Neural cell (in vitro differentiated cells): ENCODE measurements around the gene C2orf49. TPM values are rescaled to one million over a fixed set of nuclear protein-coding genes. Genes with fewer than 3 reads are reported as not detected.

Source experiments
- H2AFZ ChIP-seq: fragments of 200-600, 300-800 bp; sonication (generic), shearing (Covaris generic); 2 replicates; pipeline ENCODE4 v1.6.0; 2014; ENCODE audit warnings: low read depth, mild to moderate bottlenecking, antibody characterized with exemption, low read length, moderate library complexity
- H3F3A ChIP-seq: fragments of 200-600 bp; shearing (Covaris generic); 2 replicates; pipeline ENCODE4 v1.6.1; 2016; ENCODE audit warnings: mild to moderate bottlenecking, moderate library complexity, mixed read lengths, antibody characterized with exemption, low read length; ENCODE audit not compliant: insufficient read depth, poor library complexity, severe bottlenecking
- H3K27ac ChIP-seq: fragments of 200-600, 300-800 bp; sonication (generic), shearing (Covaris generic); 2 replicates; pipeline ENCODE4 v1.5.1; 2014; ENCODE audit warnings: mild to moderate bottlenecking, low read length, moderate library complexity
- H3K27me3 ChIP-seq: fragments of 300-800, 200-600 bp; sonication (generic), shearing (Covaris generic); 2 replicates; pipeline ENCODE4 v1.6.0; 2014; ENCODE audit warnings: mild to moderate bottlenecking, low read depth, low read length, moderate library complexity; ENCODE audit not compliant: insufficient read depth
- H3K36me3 ChIP-seq: fragments of 300-800, 200-600 bp; sonication (generic), shearing (Covaris generic); 2 replicates; pipeline ENCODE4 v1.5.1; 2014; ENCODE audit warnings: mild to moderate bottlenecking, antibody characterized with exemption, low read length, moderate library complexity; ENCODE audit not compliant: insufficient read depth
- H3K4me2 ChIP-seq: fragments of 300-800, 200-600 bp; sonication (generic), shearing (Covaris generic); 2 replicates; pipeline ENCODE4 v1.6.0; 2014; ENCODE audit warnings: mild to moderate bottlenecking, low read length
- H3K4me3 ChIP-seq: fragments of 300-800, 200-600 bp; sonication (generic), shearing (Covaris generic); 2 replicates; pipeline ENCODE4 v1.5.1; 2014; ENCODE audit warnings: mild to moderate bottlenecking, low read length, moderate library complexity
- H3K79me2 ChIP-seq: fragments of 200-600 bp; shearing (Covaris generic); replicated peaks from 2 replicates; pipeline ENCODE4 v1.6.0; 2014; ENCODE audit warnings: mild to moderate bottlenecking, low read length, moderate library complexity; ENCODE audit not compliant: insufficient read depth
- H3K9ac ChIP-seq: fragments of 300-800, 200-600 bp; sonication (generic), shearing (Covaris generic); 2 replicates; pipeline ENCODE4 v1.6.1; 2016; ENCODE audit warnings: mild to moderate bottlenecking, low read length, mixed read lengths
- H3K9me2 ChIP-seq: fragments of 200-600 bp; shearing (Covaris generic); 2 replicates; pipeline ENCODE4 v1.6.1; 2016; ENCODE audit warnings: mild to moderate bottlenecking, low read length, mixed read lengths; ENCODE audit not compliant: insufficient read depth
- H3K9me3 ChIP-seq: fragments of 200-600, 300-800 bp; sonication (generic), shearing (Covaris generic); 2 replicates; pipeline ENCODE4 v1.6.1; 2016; ENCODE audit warnings: mild to moderate bottlenecking, mixed run types, low read length, moderate library complexity, mixed read lengths
- H4K20me1 ChIP-seq: fragments of 200-600 bp; shearing (Covaris generic); 2 replicates; pipeline ENCODE4 v1.6.1; 2016; ENCODE audit warnings: mild to moderate bottlenecking, mixed run types; ENCODE audit not compliant: insufficient read depth
- CTCF ChIP-seq: fragments of 450-650 bp; IDR thresholded peaks from 2 replicates; pipeline ENCODE4 v1.5.1; 2014; ENCODE audit warnings: antibody characterized with exemption, mild to moderate bottlenecking, moderate library complexity; ENCODE audit not compliant: poor library complexity, severe bottlenecking
- EP300 ChIP-seq: fragments of 450-650 bp; conservative IDR thresholded peaks from 2 replicates; pipeline ENCODE4 v1.6.1; 2014; ENCODE audit warnings: antibody characterized with exemption, mild to moderate bottlenecking, moderate library complexity; ENCODE audit not compliant: poor library complexity, severe bottlenecking
- EZH2 ChIP-seq: fragments of 200-600, 300-800 bp; shearing (Covaris generic), sonication (generic); IDR thresholded peaks from 2 replicates; pipeline ENCODE4 v1.6.1; 2014; ENCODE audit warnings: antibody characterized with exemption, low read length, borderline replicate concordance, mild to moderate bottlenecking; ENCODE audit not compliant: insufficient read depth, poor library complexity, severe bottlenecking
- MXI1 ChIP-seq: fragments of 450-650 bp; conservative IDR thresholded peaks from 2 replicates; pipeline ENCODE4 v1.6.1; 2014; ENCODE audit warnings: antibody characterized with exemption, mild to moderate bottlenecking; ENCODE audit not compliant: poor library complexity, severe bottlenecking
- POLR2AphosphoS5 ChIP-seq: IDR thresholded peaks from 2 replicates; pipeline ENCODE4 v1.6.1; 2012
- RAD21 ChIP-seq: fragments of 450-650 bp; conservative IDR thresholded peaks from 2 replicates; pipeline ENCODE4 v1.6.1; 2014; ENCODE audit warnings: antibody characterized with exemption, mild to moderate bottlenecking, moderate library complexity
- REST ChIP-seq: IDR thresholded peaks from 2 replicates; pipeline ENCODE4 v1.6.1; 2012; ENCODE audit warnings: borderline replicate concordance
- SMC3 ChIP-seq: fragments of 450-650 bp; conservative IDR thresholded peaks from 2 replicates; pipeline ENCODE4 v1.6.1; 2014; ENCODE audit warnings: antibody characterized with exemption, mild to moderate bottlenecking, moderate library complexity; ENCODE audit not compliant: poor library complexity
- TAF1 ChIP-seq: IDR thresholded peaks from 2 replicates; pipeline ENCODE4 v1.6.1; 2012; ENCODE audit warnings: low read depth
- polyA plus RNA-seq: library from polyadenylated mRNA; depleted of rRNA; stranded (reverse); fragments of >200 nt; gene quantifications from 2 replicates; pipeline ENCODE4 v1.2.3, GENCODE V29; 2014

C2orf49 gene
- polyA plus RNA-seq, 1 donor from 2014 or later: 35.6 TPM

- Histone ChIP-seq H3K9ac (no peak overlapping the region), H3K9me2 (no peaks in the 10 kb centered on the region), H3K4me2 (no peak overlapping the region), H3K27me3 (no peaks in the 10 kb centered on the region), H3K79me2 (no peaks in the 10 kb centered on the region), H2AFZ (no peak overlapping the region), H3K36me3 (peaks cover 15% of the 10 kb centered on the region), H3K4me3 (no peak overlapping the region), H3K27ac (no peak overlapping the region), H3K9me3 (no peaks in the 10 kb centered on the region), H3F3A (no peaks in the 10 kb centered on the region), H4K20me1 (no peaks in the 10 kb centered on the region)
- TF ChIP-seq EZH2 (no peak), TAF1 (no peak), CTCF (no peak), RAD21 (no peak), POLR2AphosphoS5 (no peak), SMC3 (no peak), REST (no peak), MXI1 (no peak), EP300 (no peak)
Measured at GRCh38 chr2:105298017-105298416, 39.3 kb upstream of the C2orf49 start.

GRCh38 chr2:105299290-105299689 lies 38.0 kb upstream of the C2orf49 start:
- H3K9me3 ChIP-seq: no peaks in the 10 kb centered on the region
- H3K4me3 ChIP-seq: no peak overlapping the region
- TF ChIP-seq EZH2: no peak
- no peak for TF ChIP-seq SMC3
- no peak for TF ChIP-seq EP300
- no peak for TF ChIP-seq MXI1
- no peak for TF ChIP-seq REST
- TF ChIP-seq TAF1: no peak
- TF ChIP-seq RAD21: no peak
- no peak for TF ChIP-seq POLR2AphosphoS5
- no peak for TF ChIP-seq CTCF
- no peaks in the 10 kb centered on the region for H3F3A ChIP-seq
- H3K9me2 ChIP-seq: no peaks in the 10 kb centered on the region
- no peak overlapping the region for H3K9ac ChIP-seq
- no peaks in the 10 kb centered on the region for H4K20me1 ChIP-seq
- H2AFZ ChIP-seq: no peak overlapping the region
- H3K79me2 ChIP-seq: peaks cover 4% of the 10 kb centered on the region
- no peak overlapping the region for H3K4me2 ChIP-seq
- no peak overlapping the region for H3K27ac ChIP-seq
- peaks cover 15% of the 10 kb centered on the region for H3K36me3 ChIP-seq
- H3K27me3 ChIP-seq: no peaks in the 10 kb centered on the region
